GM12873 (cell line): ENCODE data around the gene EIF4A3.

Source experiments
- TF ChIP-seq, protein P1 (sequence below): IDR thresholded peaks from 2 replicates; pipeline ENCODE4 v1.5.1; 2012; ENCODE audit warnings: low read depth, mild to moderate bottlenecking, moderate library complexity, low read length, control low read depth; ENCODE audit not compliant: insufficient read depth; ENCODE audit errors: missing control alignments

The EIF4A3 gene

GRCh38 chr17:80087346-80088265 is 59.3 kb downstream of the EIF4A3 start:
- TF ChIP-seq, protein P1, sequence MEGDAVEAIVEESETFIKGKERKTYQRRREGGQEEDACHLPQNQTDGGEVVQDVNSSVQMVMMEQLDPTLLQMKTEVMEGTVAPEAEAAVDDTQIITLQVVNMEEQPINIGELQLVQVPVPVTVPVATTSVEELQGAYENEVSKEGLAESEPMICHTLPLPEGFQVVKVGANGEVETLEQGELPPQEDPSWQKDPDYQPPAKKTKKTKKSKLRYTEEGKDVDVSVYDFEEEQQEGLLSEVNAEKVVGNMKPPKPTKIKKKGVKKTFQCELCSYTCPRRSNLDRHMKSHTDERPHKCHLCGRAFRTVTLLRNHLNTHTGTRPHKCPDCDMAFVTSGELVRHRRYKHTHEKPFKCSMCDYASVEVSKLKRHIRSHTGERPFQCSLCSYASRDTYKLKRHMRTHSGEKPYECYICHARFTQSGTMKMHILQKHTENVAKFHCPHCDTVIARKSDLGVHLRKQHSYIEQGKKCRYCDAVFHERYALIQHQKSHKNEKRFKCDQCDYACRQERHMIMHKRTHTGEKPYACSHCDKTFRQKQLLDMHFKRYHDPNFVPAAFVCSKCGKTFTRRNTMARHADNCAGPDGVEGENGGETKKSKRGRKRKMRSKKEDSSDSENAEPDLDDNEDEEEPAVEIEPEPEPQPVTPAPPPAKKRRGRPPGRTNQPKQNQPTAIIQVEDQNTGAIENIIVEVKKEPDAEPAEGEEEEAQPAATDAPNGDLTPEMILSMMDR: no peak

DNA sequence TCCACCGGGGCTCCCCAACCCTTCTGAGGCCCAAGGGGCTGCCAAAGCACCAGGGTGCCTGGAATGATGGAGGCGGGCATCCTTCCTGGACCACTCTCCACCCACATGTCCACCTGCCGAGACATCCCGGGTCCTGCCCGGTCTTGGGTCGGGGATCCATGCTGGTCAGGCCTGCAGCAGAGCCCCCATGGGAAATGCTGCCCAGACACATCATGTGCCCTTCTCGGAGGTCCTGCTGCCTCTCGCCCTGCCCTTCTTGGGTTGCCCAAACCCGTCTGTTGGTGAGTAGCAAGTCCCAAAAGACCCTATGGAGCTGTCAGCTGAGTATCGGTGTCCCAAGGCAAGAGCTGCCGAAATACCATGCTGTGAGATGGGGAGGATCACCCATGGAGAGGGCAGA is 60.3 kb downstream of the EIF4A3 start:
- TF ChIP-seq, protein P1: no peak

GRCh38 chr17:80086081-80086480 is 60.8 kb downstream of the EIF4A3 start:
- TF ChIP-seq, protein P1: no peak

- TF ChIP-seq, protein P1: no peak
Observed at GRCh38 chr17:80084773-80085172, 62.2 kb downstream of the EIF4A3 start.
